OCI-LY1 (cell line): ENCODE data around the gene PCDHGA1.
"Not testable (repeated sequence)": the region's sequence is repeated elsewhere in the genome, so short reads cannot be mapped to it uniquely, and the experiment has no call there.

Experiments
- CTCF ChIP-seq: fragments of 200-600 bp; sonication (generic), shearing (Covaris generic); IDR thresholded peaks from 2 replicates; pipeline ENCODE4 v1.5.1; 2017; ENCODE audit warnings: mild to moderate bottlenecking, antibody characterized with exemption, low read length, moderate library complexity, mixed read lengths
- EZH2 ChIP-seq: fragments of 200-600 bp; sonication (generic), shearing (Covaris generic); IDR thresholded peaks from 2 replicates; pipeline ENCODE4 v1.8.0; 2017; ENCODE audit warnings: borderline replicate concordance, mixed run types, mild to moderate bottlenecking, antibody characterized with exemption, low read length, moderate library complexity, mixed read lengths

- TF ChIP-seq CTCF, EZH2: not testable (repeated sequence)
Measured at GRCh38 chr5:141387557-141388311, 57.4 kb downstream of the PCDHGA1 start, which contains the start of gene PCDHGB4.
